Breast epithelium (tissue), 4 donors: ENCODE results near the gene PRKD1. TPM values are rescaled to one million over a fixed set of nuclear protein-coding genes. Genes with fewer than 3 reads are reported as not detected.

Source experiments
- DNase-seq, 2 donors: peaks; one replicate each; pipeline ENCODE4 v3.0.0-alpha.2; 2019; ENCODE audit warnings: low spot score in 2 of 2
- H3K27ac ChIP-seq, 2 donors: fragments of 200-600 bp; sonication (generic) in 1 of 2; one replicate each; pipeline ENCODE4 v1.5.1; 2016 to 2019; ENCODE audit warnings: mild to moderate bottlenecking in 1 of 2
- H3K27me3 ChIP-seq, 2 donors: fragments of 200-600 bp; sonication (generic) in 1 of 2; one replicate each; pipeline versions ENCODE4 v1.5.1 to v1.6.0; 2017 to 2019; ENCODE audit warnings: control low read depth in 1 of 2, mild to moderate bottlenecking in 1 of 2
- H3K36me3 ChIP-seq: fragments of 200-600 bp; one replicate; pipeline ENCODE4 v1.5.1; 2019
- H3K4me1 ChIP-seq, 2 donors: fragments of 200-600 bp; sonication (generic); one replicate each; pipeline ENCODE4 v1.5.1; 2016 to 2019; ENCODE audit warnings: control low read depth in 1 of 2
- H3K4me3 ChIP-seq, 3 donors: fragments of 200-600 bp; sonication (generic); 1 replicate in 2 of 3; 2 replicates in 1 of 3; pipeline ENCODE4 v1.5.1; 2016 to 2019; ENCODE audit warnings: mild to moderate bottlenecking in 3 of 3, moderate library complexity in 2 of 3
- H3K9me3 ChIP-seq, 2 donors: fragments of 200-600 bp; sonication (generic) in 1 of 2; one replicate each; pipeline ENCODE4 v1.5.1; 2016 to 2019; ENCODE audit warnings: control low read depth in 1 of 2
- POLR2A ChIP-seq: fragments of 450-650 bp; IDR thresholded peaks from one replicate; pipeline ENCODE4 v1.6.1; 2016; ENCODE audit warnings: antibody characterized with exemption, mild to moderate bottlenecking, moderate library complexity
- POLR2AphosphoS5 ChIP-seq, 3 donors: sonication (generic); formaldehyde crosslinking; IDR thresholded peaks; one replicate each; pipeline ENCODE4 v1.6.1; 2017; ENCODE audit warnings: antibody characterized with exemption in 3 of 3
- intact Hi-C: fragments of 100-400 bp; cut with DNase I; formaldehyde crosslinking; loops from one replicate; pipeline ENCODE4 v1.15.1; 2023; ENCODE audit warnings: low total_unique reads
- total RNA-seq, 3 donors: library from RNA; depleted of rRNA; stranded (reverse); fragments of >200 nt; gene quantifications; one replicate each; pipeline ENCODE4 v1.1.0, GENCODE V29; 2016
- TF ChIP-seq, protein P1 (sequence below), 3 donors: fragments of 450-650 bp; IDR thresholded peaks; one replicate each; pipeline ENCODE4 v1.5.1; 2016 to 2017; ENCODE audit warnings: antibody characterized with exemption in 3 of 3, mild to moderate bottlenecking in 3 of 3, moderate library complexity in 3 of 3

PRKD1 gene
- total RNA-seq, 3 donors from 2014 or later = 14.1 to 26.1 (median 22.7) TPM

DNA sequence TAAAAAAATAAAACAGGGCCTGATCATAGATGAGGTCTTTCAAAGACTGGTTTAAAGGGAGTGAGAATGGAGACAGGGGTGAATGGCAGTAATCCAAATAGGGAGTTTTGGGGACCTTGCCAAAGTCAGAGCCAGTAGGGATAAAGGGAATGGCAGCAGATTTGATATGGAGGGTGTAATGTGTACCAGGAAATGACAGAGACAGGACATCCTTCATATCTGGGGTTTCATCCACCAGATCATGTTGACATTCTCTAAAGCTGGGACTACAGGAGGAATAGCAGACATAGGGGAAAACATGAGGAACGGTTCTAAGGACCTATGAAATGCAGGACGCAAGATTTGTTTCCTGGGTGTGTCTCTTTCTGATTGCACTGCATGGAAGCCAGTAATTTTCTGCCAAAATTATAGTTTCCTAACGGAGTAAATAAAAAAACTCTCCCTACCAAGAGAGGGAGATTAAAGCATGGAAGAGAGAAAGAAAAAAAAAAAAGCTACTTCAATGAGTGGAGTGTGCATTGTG lies 169.9 kb downstream of the PRKD1 start:
- H3K4me1 ChIP-seq = no peaks in the 10 kb centered on the region
- no peak overlapping the region for H3K4me3 ChIP-seq
- intact Hi-C loops = loop anchor here (2.0 kb wide), 1 partner anchor 65 kb away; no protein-coding TSS in a partner anchor
- H3K9me3 ChIP-seq = no peaks in the 10 kb centered on the region
- H3K36me3 ChIP-seq = no peaks in the 10 kb centered on the region
- H3K27ac ChIP-seq = no peak overlapping the region
- no peak for DNase-seq
- H3K27me3 ChIP-seq = no peaks in the 10 kb centered on the region
- TF ChIP-seq POLR2AphosphoS5 (IDR thresholded peaks at IDR 0.05) (no peak), POLR2A (no peak)
- TF ChIP-seq, protein P1, sequence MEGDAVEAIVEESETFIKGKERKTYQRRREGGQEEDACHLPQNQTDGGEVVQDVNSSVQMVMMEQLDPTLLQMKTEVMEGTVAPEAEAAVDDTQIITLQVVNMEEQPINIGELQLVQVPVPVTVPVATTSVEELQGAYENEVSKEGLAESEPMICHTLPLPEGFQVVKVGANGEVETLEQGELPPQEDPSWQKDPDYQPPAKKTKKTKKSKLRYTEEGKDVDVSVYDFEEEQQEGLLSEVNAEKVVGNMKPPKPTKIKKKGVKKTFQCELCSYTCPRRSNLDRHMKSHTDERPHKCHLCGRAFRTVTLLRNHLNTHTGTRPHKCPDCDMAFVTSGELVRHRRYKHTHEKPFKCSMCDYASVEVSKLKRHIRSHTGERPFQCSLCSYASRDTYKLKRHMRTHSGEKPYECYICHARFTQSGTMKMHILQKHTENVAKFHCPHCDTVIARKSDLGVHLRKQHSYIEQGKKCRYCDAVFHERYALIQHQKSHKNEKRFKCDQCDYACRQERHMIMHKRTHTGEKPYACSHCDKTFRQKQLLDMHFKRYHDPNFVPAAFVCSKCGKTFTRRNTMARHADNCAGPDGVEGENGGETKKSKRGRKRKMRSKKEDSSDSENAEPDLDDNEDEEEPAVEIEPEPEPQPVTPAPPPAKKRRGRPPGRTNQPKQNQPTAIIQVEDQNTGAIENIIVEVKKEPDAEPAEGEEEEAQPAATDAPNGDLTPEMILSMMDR (IDR thresholded peaks at IDR 0.05) = no peak

DNA sequence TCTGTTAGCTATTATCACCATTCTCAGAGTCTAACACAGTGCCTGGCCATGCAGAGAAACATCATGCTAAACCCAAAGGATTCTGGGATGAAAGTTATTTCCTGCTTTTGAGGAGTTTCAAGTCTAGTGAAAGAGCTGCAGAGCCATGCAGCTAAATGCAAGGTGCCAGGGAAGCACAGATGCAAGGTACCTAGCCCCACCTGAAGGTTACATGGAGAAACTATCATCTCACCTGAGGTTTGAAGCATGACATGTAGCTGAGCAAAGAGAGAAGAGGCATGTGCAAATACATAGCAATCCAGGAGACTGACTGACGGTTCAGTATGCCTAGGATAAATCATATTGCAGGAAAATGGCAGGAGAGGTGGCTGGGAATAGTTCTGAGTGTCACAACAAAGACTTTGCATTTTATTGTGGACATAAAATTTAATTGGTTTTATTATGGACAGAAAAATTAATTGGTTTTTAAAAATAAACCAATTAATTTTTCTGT lies 170.4 kb downstream of the PRKD1 start:
- Histone ChIP-seq H3K27ac (no peak overlapping the region), H3K4me1 (no peaks in the 10 kb centered on the region), H3K36me3 (no peaks in the 10 kb centered on the region), H3K4me3 (no peak overlapping the region), H3K9me3 (no peaks in the 10 kb centered on the region), H3K27me3 (no peaks in the 10 kb centered on the region)
- intact Hi-C loops = no loop called here
- TF ChIP-seq POLR2A (no peak), POLR2AphosphoS5 (IDR thresholded peaks at IDR 0.05) (no peak)
- TF ChIP-seq, protein P1 (IDR thresholded peaks at IDR 0.05) = no peak
- DNase-seq = no peak

DNA sequence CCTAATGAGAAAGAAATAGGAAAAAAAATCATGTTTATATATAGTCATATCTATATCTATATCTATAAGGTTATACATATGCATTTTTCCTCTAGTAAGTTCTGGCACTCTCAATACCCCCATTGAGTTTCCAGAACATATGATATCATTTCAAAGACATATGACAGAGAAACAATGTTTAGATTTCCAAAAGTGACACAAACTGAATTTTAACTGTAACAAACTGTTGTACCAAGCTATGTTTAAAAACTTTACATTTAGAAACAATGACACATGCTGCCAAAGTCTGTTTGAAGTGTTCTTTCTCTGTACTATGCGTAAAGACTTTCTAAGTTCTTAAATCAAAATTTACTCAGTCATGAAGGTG lies 171.6 kb downstream of the PRKD1 start:
- TF ChIP-seq POLR2A (no peak), POLR2AphosphoS5 (IDR thresholded peaks at IDR 0.05) (no peak)
- TF ChIP-seq, protein P1 (IDR thresholded peaks at IDR 0.05) = no peak

DNA sequence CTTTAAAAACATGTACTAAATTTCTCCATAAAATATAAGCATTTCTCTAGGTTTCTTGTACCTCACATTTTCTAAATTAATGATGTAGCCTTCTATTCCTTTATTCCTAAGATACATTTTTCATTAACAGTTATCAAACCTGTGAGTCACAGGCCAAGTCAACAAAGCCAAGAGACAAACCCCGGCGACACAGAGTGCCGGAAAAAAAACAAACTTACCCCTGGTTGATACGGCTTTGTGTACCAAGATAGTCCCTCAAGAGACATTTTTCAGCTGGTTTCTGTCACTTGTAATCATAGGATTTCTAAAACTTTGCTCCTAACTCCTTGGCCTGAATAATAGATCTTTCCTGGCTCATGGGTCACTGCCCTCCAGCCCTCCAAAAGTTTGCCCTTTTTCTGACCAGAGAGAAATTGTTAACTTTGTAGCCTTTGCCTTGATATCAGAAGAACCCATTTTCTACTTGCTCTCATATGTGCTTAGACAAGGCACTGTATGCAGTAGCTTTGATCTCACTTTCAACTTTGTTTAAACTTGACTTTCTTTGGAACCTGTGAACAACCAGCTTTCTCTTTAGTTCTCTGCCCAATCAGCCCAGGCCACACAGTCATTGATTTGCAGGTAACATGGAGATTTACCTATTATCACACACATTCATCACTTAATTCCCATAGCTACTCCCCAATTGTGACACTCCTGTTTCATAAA lies 172.2 kb downstream of the PRKD1 start:
- H3K27ac ChIP-seq = no peak overlapping the region
- DNase-seq = no peak
- no peaks in the 10 kb centered on the region for H3K27me3 ChIP-seq

More for the DNA sequence above, 171.6 kb downstream of the PRKD1 start:
- Histone ChIP-seq H3K27ac (no peak overlapping the region), H3K27me3 (no peaks in the 10 kb centered on the region), H3K9me3 (no peaks in the 10 kb centered on the region), H3K4me3 (no peak overlapping the region), H3K36me3 (no peaks in the 10 kb centered on the region), H3K4me1 (no peaks in the 10 kb centered on the region)
- no peak for DNase-seq
- intact Hi-C loops = no loop called here

DNA sequence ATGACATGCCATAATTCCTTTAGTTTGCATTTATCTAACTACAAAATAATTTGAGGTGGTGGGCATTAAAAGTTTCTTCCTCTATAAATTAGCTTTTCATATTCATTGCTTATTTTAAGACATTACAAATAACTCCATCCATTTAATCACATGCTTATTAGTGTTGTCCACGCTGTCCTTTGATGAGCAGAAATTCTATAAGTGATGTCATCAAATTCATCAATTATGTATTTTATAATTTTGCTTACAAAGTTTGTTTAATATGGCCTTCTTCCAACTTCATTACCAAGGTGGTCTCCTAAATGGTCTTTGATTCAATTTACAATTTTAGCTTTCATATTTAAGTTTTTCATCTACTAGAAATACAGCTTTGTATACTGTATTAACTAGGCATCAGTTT lies 173.5 kb downstream of the PRKD1 start:
- intact Hi-C loops = no loop called here
- no peak for DNase-seq
- H3K27ac ChIP-seq = no peak overlapping the region
- H3K9me3 ChIP-seq = no peaks in the 10 kb centered on the region
- H3K4me1 ChIP-seq = no peaks in the 10 kb centered on the region
- no peak overlapping the region for H3K4me3 ChIP-seq
- no peaks in the 10 kb centered on the region for H3K36me3 ChIP-seq
- H3K27me3 ChIP-seq = no peaks in the 10 kb centered on the region
- TF ChIP-seq, protein P1 (IDR thresholded peaks at IDR 0.05) = no peak
- TF ChIP-seq POLR2A = no peak
- no peak for TF ChIP-seq POLR2AphosphoS5 (IDR thresholded peaks at IDR 0.05)

More for the DNA sequence above, 172.2 kb downstream of the PRKD1 start:
- no peaks in the 10 kb centered on the region for H3K36me3 ChIP-seq
- intact Hi-C loops = no loop called here
- H3K9me3 ChIP-seq = no peaks in the 10 kb centered on the region
- H3K4me1 ChIP-seq = no peaks in the 10 kb centered on the region
- no peak overlapping the region for H3K4me3 ChIP-seq
- TF ChIP-seq, protein P1 (IDR thresholded peaks at IDR 0.05) = no peak
- TF ChIP-seq POLR2A (no peak), POLR2AphosphoS5 (IDR thresholded peaks at IDR 0.05) (no peak)
